COLO829 (cell line): Measurements from ENCODE around the gene CNRIP1.
"Not testable (repeated sequence)": the region's sequence is repeated elsewhere in the genome, so short reads cannot be mapped to it uniquely, and the experiment has no call there.

Experiments
- DNase-seq: peaks from one replicate; pipeline ENCODE4 v3.0.0; 2012; ENCODE audit warnings: low spot score

Gene CNRIP1, protein sequence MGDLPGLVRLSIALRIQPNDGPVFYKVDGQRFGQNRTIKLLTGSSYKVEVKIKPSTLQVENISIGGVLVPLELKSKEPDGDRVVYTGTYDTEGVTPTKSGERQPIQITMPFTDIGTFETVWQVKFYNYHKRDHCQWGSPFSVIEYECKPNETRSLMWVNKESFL

DNA sequence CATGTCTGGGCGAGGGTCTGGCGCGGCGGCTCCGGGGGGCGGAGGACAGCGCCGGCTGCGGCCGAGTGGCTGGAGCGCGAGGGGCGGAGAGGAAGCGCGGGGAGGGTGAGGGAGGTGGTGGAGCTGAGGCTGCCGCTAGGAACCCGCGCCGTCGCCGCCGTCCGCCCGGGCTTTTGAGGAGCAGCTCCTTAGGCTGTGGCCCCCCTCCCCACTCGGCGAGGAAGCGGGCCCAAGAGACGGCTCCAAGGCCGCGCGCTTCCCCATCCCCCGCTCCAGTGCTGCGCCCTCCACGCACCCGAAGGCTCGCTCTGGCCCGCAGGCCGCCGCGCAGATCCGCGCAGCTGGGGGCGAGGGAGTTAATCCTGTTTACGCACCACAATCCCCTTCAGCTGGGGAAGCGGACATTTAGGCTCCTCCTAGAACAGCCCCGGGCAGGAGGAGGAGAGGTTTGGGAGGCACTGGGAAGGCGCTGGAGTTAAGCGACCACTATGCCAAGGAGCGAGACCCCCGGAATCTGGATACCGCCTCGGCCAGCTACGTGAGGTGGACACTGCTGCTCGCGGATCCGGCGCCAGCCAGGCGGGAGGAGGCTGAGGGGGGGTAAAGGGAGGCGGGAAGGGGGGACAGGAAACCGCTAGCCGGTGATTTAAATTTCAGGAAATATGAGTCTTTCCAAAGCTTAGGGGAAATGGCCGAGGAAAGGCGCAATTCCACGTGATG lies at the start of gene CNRIP1:
CNRIP1 (minus strand) TSS at position 552 of the 720 bp plus-strand sequence; CDS start at position 3, 549 bp downstream.
- DNase-seq = peak; percentile 58

DNA sequence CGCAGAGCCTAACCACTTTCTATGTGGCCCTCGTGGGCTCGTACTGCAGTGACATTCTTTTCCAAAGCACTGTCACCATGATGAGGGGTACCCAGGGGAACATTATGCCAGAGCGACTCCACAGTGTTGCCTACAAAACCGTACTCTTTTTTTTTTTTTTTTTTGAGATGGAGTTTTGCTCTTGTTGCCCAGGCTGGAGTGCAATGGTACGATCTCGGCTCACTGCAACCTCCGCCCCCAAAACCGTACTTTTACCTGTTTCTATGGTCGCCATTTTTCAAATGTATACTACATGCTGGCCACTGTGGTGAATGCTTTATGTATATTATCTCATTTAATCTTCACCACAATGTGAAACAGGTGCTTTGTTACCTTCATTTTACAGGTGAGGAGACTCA lies 49.6 kb upstream of the CNRIP1 start:
- DNase-seq = no peak

DNA sequence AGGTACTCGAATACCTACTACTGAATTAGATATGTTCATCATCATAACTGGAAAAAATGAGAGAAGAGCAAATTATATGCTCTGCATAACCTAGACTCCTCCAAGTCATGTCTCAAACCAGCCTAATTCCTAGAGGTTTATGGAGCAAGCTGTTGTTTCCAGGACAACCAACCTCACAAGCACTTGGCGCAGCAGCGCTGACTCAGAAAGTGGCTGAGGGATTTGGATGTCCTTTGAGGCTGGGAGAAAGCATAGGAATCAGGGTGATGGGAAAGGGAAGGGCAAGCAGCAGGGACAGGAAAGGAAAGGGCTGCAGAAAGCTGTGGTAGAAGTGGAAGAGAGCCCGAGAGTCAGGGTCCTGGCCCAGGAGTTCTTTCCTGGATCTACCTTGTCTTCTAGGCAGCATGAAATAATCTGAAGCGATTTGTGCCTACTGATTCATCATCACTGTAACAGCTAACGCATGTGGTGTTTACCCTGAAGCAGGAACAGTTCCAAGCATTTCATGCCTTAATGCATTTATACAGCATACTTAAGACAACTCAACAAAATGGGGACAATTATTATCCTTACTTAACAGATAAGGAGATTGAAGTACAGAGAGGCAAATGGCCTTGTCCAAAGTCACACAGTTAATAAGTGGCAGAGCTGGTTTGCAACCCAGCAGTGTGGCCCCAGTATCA lies 49.0 kb upstream of the CNRIP1 start:
- no peak for DNase-seq

DNA sequence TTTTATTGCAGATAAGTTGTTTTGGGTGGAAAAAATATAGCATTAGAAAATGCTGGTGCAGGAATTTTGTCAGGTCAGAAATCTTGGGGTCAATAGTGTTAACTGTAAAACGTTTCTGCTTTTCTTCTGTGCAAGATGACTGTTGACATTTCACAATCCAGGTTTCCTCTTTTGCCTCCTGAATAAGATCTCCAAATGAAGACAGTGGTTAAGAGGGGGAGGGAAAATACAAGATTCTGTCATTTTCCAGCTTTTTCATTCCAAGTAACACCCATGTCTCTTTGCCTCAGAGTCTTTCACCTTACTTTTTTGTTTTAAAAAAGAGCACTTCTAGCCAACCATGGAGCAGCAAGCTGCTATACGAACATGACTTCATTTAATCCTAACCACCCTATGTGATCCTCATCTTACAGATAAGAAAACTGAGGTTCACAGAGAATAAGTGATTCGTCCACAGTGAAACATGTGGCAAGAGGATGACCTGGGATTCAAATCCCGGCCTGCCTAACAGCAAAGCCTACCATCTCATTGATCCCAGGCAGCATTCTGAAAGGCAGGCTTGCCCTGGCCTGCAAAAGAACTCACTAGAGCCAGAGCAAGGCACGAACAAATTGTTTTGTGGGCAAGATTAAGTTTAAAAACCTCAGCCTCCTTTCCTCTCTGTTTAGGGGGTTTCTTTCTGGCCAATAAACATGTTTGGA lies 48.4 kb upstream of the CNRIP1 start:
- no peak for DNase-seq

DNA sequence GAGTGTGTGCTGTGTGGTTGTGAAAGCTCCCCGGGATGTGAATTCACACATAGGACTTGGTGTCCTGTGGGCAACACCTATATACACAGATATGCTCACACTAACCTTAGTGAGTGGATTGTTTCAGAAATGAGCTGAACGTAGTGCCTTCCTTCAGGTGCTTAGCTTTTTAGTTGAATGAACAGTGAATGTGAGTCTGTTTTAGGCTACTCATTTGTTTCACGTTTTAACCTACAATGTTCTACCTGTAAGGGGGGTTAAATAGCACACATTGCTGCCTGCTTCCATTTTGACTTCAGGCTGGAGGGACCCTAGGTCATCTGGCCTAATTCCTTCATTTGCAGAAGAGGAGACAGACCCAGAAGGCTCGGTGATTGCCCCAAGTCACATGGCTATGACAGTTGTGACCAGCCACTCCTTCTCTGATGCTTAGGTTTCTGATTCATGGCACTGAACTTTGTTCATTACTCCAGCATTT lies 46.4 kb upstream of the CNRIP1 start:
- no peak for DNase-seq

DNA sequence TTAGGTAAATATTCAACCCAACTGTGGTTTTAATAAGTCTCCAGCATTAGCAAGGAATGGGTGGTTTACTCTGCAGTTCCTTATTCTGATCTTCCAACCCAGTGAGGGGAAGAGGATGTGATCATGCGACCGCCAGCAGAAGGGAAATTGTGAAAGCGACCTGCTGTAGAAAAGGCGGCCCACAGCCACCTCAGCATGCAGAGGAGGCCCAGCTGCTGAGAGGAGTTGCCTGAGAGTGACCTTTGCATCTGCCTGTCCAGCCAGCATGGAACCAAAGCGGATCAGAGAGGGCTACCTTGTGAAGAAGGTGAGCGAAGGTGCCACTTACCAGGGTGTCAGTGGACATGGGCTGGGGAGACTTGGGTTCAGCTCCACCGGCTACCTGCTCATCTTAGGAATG lies 45.3 kb upstream of the CNRIP1 start, which contains the start of gene PLEK:
PLEK (plus strand) TSS at position 196 of the 400 bp plus-strand sequence; CDS start at position 266, 70 bp downstream.
- no peak for DNase-seq

DNA sequence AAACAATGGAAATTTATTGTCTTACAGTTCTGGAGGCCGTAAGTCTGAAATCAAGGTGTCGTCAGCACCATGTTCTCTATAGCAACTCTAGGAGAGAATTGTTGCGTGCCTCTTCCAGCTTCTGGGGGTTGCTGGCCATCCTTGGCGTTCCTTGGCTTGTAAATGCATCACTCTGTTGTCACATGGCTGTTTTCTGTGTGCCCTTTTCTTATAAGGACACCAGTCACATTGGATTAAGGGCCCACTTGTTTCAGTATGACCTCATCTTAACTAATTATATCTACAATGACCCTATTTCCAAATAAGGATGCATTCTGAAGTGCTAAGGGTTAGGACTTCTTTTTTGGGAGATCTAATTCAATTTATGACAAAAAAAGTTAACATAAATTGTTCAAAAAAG lies 44.0 kb upstream of the CNRIP1 start:
- DNase-seq = no peak

DNA sequence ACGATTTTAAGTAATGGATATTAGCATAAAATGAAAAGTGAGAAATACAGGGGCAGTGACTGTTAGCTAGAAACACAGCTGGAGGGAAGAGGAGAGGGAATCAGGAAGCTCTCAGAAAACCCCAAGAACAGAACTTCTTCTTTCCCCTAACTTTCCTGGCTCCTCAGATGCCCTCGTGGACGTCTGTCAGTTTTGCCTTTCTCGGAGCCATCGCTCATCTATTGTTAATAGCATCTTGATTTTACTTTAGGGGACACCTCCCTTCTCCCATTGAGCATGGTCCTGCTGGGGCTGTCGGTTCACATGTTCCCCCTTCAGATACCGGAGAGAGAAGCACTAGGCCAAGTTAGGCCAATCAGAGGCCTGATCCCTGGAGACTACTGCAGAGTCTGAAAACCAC lies 43.0 kb upstream of the CNRIP1 start:
- no peak for DNase-seq

DNA sequence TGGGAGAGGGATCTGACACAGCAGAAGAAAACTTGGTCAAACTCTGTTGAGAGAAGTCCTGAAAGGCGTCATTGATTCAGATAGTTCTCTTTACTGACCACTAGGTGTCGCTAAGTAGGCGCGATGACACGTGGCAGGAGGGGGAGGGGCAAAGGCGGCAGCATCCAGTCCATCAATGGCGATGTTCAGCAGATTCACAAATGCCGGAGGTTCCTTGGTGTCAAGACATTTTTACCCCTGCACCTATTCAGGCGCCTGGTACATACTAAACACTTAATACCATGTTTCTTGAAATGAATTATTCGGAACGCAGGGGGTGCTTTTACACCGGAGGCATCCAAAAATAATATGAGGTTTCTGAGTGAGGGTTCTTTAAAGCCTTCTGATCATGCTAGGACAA lies 42.3 kb upstream of the CNRIP1 start:
- DNase-seq = peak; percentile 63

DNA sequence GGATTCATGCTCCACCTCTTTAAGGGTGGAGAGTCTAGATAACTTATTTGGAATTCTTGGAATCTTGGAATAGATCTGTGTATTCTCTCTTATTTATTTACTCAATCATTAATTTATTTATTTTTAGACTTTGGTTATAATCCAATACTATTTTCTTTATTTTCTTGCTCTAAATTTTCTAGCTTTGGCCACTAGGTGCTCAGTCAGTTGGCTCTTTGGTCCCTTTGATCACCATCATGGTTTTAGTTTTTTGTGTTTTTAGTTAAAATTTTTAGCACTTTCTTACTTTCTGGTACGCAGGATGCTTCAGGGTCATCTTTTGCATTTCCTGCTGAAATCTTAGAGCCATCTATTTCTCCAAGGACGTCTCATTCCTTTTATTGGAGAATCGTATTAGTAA lies 40.1 kb upstream of the CNRIP1 start:
- DNase-seq = no peak

DNA sequence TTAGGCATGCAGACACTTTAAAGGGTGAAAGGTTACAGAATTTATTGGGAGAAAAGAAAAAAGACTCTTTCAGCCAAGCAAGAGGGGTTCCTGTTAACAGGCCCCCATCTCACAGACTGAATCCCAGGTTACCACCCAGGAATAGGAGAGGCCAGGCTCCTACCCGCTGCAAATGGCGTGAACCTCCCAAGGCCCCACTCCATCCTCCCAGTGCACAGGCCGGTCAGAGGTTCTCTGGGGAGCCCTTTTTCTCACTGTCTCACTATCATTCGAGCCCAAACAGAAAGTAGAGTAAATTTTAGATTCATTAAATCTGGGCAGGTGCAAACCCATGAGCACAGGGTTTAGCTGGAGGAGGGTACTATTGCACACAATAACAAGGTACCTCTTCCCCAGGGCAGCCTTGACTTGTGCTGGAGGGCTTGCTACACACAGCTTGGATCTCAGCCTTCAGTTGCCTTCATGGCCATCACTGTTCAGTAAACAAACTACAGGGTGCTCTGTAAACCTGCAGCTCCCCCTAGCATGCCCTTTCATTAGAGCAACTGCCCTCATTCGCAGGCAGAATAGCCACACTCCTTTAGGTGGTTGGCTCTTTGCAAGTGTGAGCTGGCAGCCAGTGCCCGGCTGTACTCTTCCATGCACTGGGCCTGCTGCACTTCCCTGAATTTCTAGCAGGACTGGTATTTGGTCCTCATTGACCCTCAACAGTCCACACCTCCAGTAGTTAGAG lies 38.0 kb upstream of the CNRIP1 start:
- peak; percentile 36 for DNase-seq

DNA sequence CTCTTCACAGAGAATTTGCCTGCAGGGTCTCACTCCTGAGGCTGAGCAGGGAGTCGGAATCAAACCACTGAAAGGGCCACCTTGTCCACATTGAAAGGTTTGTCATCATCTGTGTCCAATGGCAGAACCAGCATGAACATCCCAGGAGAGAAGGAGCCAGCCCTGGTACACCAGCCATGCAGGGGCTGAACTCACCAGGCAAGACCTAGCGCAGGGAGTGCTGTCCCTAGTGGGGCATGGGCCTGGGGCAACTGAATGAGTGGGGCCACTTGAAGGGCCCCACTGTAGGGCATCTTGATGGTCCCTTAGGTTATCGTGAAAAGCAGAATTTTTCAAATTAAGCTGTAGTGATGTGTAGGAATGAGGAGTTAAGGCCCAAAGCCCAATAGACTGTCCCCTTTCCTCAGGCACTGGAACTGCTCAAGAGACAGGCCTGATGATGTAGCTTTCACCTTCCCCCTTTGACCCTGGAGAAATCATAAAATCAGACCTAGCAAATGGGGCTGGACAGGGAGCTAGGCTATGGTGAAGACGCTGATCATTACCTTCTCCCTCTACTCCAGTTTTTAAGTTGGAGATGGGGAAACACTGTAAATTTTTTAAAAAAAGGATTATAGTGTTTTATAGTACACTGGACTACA lies 37.0 kb upstream of the CNRIP1 start:
- no peak for DNase-seq

DNA sequence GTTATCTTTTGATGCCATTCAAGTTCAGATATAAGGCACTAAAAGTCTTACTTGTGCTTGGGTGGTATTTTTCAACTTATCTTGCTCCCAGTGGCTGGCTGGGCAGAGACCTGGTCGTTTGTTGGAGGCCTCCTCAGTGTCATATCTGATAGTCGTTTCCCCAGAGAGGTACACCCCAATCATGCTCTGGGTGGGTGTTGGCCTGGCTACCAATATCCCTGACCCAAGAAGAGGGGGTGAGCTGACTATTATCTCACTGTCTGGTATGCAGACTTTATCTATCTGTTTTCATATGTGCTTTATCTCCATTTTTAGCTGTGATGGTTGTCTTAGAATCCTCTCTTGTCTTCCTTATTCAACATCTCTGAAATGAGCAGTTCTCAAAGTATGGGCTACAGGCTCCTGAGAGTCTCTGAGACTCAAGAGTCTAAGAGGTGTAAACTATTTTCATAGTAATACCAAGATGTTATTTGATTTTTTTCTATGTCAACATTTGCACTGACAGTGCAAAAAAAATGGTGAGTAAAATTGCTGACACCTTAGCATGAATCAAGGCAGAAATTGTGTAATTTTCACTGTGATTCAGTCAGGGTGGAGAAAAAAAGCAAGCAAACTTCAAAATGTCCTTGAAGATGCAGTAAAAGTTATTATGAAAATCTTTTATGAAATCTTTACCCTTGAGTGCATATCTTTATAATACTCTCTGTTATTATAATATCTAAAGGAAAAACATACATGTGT lies 33.1 kb upstream of the CNRIP1 start:
- DNase-seq = no peak

DNA sequence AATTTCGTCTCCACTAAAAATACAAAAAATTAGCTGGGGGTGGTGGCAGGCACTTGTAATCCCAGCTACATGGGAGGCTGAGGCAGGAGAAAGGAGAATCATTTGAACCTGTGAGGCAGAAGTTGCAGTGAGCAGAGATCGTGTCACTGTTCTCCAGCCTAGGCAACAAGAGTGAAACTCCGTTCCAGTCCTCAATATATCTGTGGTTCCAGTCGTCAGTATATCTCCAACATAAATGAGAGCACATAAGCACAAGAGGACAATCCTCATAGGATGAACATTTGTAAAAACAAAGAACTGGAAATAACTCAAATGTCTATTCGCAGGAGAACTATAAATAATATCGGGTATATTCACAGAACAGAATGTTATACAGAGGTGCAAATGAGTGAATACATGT lies 32.2 kb upstream of the CNRIP1 start:
- DNase-seq = no peak

DNA sequence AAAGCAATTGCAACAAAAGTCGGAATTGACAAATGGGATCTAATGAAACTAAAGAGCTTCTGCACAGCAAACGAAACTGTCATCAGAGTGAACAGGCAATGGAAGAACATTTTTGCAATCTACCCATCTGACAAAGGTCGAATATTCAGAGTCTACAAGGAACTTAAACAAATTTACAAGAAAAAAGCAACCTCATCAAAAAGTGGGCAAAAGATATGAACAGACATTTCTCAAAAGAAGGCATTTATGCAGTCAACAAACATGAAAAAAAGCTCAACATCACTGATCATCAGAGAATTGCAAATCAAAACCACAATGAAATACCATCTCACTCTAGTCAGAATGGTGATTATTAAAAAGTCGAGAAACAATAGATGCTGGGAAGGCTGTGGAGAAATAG lies 29.3 kb upstream of the CNRIP1 start:
- DNase-seq = not testable (repeated sequence)

DNA sequence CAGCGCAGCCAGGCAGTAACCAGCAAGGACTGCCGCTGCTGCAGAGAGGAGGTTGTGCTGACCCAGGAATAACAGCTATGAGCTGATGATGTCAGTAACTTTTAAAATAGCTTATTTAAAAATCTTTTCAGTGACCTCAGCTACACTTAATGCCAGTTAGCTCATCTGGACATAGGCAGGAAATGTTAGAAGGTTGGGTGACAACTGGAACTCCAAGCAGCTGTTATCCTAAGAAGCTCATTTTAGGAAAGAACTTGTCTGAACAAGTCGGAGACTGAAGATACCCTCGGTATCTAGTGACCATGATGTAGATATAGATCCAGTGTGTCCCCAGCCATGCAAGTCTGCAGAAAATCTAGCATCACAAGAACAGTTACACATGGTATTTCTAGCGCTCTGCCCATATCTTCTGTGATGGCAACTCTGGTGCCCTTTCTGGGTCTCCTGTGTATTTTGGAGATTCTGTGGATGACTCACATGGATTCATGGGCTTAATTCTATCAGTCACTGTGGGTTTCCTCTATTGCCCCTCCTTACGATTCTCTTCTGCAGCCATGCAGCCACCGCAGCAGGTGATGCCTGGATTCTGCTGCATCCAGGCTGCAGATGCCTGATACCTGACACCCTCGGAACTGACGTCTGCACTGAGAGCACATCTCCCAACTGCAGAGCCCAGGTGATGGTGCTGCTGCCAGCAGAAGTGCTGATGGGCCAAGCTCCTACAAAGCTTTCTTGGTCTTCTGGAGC lies 25.6 kb upstream of the CNRIP1 start:
- DNase-seq = no peak

DNA sequence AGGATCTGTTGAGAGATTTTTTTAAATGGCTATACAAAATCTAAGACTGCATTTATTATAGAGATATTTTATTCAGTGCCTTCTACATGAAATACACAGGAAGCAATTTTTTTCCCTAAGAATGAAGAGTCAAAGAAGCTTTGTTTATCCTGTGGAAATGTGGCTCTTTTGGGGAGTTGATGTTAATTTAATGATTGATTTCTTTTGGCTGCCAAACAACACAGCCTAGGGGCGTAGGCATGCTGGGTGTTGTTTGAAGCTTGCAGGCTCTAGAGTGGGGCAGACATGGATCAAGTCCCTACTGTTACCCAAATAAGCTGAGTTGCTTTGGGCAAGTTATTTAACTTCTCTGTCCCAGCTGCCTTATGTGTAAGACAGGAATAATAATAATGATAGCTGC lies 24.3 kb upstream of the CNRIP1 start:
- DNase-seq = peak; percentile 66

DNA sequence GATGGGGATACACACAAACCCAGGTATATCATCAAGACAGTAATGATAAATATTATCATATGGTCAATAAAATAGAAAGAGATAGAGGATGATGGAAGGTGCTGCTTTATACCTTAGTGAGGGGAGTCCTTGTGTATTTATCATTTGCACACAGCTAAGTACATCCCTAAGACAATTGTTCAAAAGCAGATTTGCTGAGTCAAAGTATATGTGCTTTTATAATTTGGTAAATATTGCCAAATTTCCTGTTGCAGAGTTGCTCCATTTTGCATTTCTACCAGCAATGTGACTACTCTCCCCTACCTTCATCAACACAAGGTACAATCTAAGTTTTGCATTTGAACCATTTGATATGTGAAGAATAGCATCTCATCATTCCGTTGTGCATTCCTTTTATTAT lies 22.7 kb upstream of the CNRIP1 start:
- no peak for DNase-seq

DNA sequence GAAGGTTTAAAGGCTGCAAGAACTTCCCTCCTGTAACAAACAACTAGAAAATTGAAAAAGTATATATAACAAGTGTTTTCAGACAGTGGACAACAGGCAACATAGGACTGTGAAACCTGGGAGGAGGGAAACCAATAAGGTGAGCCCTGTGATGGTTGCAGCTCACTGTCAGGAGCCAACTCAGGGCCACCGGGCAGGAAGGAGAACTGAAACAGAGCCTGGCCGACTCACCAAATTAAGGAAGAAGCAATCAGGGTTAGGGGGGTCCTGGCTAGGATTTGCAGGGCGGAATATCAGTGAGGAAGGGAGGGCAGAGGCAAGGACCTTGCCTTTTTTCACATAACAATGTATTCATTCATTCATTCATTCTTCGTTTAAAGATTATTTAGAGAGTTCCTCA lies 21.8 kb upstream of the CNRIP1 start:
- DNase-seq = no peak

DNA sequence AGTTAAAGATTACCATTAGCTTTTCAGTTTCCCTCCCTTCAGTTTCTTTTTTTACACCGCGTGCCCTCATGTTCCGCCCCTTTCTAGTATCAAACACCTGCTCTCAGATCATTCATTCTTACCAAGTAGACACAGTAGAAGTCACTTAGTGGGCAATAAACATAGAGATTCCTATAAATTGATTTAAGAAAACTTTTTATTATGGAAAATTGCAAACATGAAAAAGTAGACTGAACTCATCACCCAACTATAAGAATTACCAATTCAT lies 21.2 kb upstream of the CNRIP1 start:
- no peak for DNase-seq
